ENCODE measurements around the gene AREL1.

Gene AREL1

GRCh38 chr14:74697976-74698375 is 14.9 kb downstream of the AREL1 start:
- no peak for DNase-seq

GRCh38 chr14:74697543-74697942 is 15.3 kb downstream of the AREL1 start:
- no peak for DNase-seq

- DNase-seq = no peak
Observed at GRCh38 chr14:74697011-74697410, 15.9 kb downstream of the AREL1 start.

- no peak for DNase-seq
Observed at GRCh38 chr14:74695406-74695805, 17.5 kb downstream of the AREL1 start.

GRCh38 chr14:74693191-74693590 is 19.7 kb downstream of the AREL1 start:
- DNase-seq = no peak

GRCh38 chr14:74691456-74691855 is 21.4 kb downstream of the AREL1 start:
- no peak for DNase-seq

GRCh38 chr14:74685921-74686678 is 26.8 kb downstream of the AREL1 start:
- DNase-seq = no peak

- no peak for DNase-seq
Observed at GRCh38 chr14:74685056-74685455, 27.8 kb downstream of the AREL1 start.

- no peak for DNase-seq
Observed at GRCh38 chr14:74684434-74684833, 28.4 kb downstream of the AREL1 start.

- no peak for DNase-seq
Observed at GRCh38 chr14:74683406-74683805, 29.5 kb downstream of the AREL1 start.

GRCh38 chr14:74682169-74682952 is 30.5 kb downstream of the AREL1 start:
- DNase-seq = no peak

- no peak for DNase-seq
Observed at GRCh38 chr14:74675219-74675618, 37.7 kb downstream of the AREL1 start.

GRCh38 chr14:74673768-74674167 is 39.1 kb downstream of the AREL1 start:
- no peak for DNase-seq

GRCh38 chr14:74671789-74672188 is 41.1 kb downstream of the AREL1 start:
- no peak for DNase-seq

GRCh38 chr14:74670726-74671411 is 42.0 kb downstream of the AREL1 start:
- DNase-seq = no peak

- DNase-seq = no peak
Observed at GRCh38 chr14:74669846-74670245, 43.0 kb downstream of the AREL1 start.

GRCh38 chr14:74669256-74669655 is 43.6 kb downstream of the AREL1 start:
- no peak for DNase-seq

GRCh38 chr14:74667758-74668157 is 45.1 kb downstream of the AREL1 start:
- DNase-seq = no peak

- no peak for DNase-seq
Observed at GRCh38 chr14:74664717-74665116, 48.2 kb downstream of the AREL1 start.

- no peak for DNase-seq
Observed at GRCh38 chr14:74663884-74664283, 49.0 kb downstream of the AREL1 start.

- DNase-seq = no peak
Observed at GRCh38 chr14:74661726-74662450, 51.0 kb downstream of the AREL1 start.

GRCh38 chr14:74660863-74661262 is 52.0 kb downstream of the AREL1 start:
- no peak for DNase-seq

GRCh38 chr14:74660167-74660566 is 52.7 kb downstream of the AREL1 start:
- no peak for DNase-seq

All from right forelimb (tissue), 1 donor.